Neural cell (in vitro differentiated cells): ENCODE measurements around the gene TFPT. TPM values are rescaled to one million over a fixed set of nuclear protein-coding genes. Genes with fewer than 3 reads are reported as not detected.

Experiments
- H2AFZ ChIP-seq: fragments of 200-600, 300-800 bp; sonication (generic), shearing (Covaris generic); 2 replicates; pipeline ENCODE4 v1.6.0; 2014; ENCODE audit warnings: low read depth, mild to moderate bottlenecking, antibody characterized with exemption, low read length, moderate library complexity
- H3F3A ChIP-seq: fragments of 200-600 bp; shearing (Covaris generic); 2 replicates; pipeline ENCODE4 v1.6.1; 2016; ENCODE audit warnings: mild to moderate bottlenecking, moderate library complexity, mixed read lengths, antibody characterized with exemption, low read length; ENCODE audit not compliant: insufficient read depth, poor library complexity, severe bottlenecking
- H3K27ac ChIP-seq: fragments of 200-600, 300-800 bp; sonication (generic), shearing (Covaris generic); 2 replicates; pipeline ENCODE4 v1.5.1; 2014; ENCODE audit warnings: mild to moderate bottlenecking, low read length, moderate library complexity
- H3K27me3 ChIP-seq: fragments of 300-800, 200-600 bp; sonication (generic), shearing (Covaris generic); 2 replicates; pipeline ENCODE4 v1.6.0; 2014; ENCODE audit warnings: mild to moderate bottlenecking, low read depth, low read length, moderate library complexity; ENCODE audit not compliant: insufficient read depth
- H3K36me3 ChIP-seq: fragments of 300-800, 200-600 bp; sonication (generic), shearing (Covaris generic); 2 replicates; pipeline ENCODE4 v1.5.1; 2014; ENCODE audit warnings: mild to moderate bottlenecking, antibody characterized with exemption, low read length, moderate library complexity; ENCODE audit not compliant: insufficient read depth
- H3K4me2 ChIP-seq: fragments of 300-800, 200-600 bp; sonication (generic), shearing (Covaris generic); 2 replicates; pipeline ENCODE4 v1.6.0; 2014; ENCODE audit warnings: mild to moderate bottlenecking, low read length
- H3K4me3 ChIP-seq: fragments of 300-800, 200-600 bp; sonication (generic), shearing (Covaris generic); 2 replicates; pipeline ENCODE4 v1.5.1; 2014; ENCODE audit warnings: mild to moderate bottlenecking, low read length, moderate library complexity
- H3K79me2 ChIP-seq: fragments of 200-600 bp; shearing (Covaris generic); replicated peaks from 2 replicates; pipeline ENCODE4 v1.6.0; 2014; ENCODE audit warnings: mild to moderate bottlenecking, low read length, moderate library complexity; ENCODE audit not compliant: insufficient read depth
- H3K9ac ChIP-seq: fragments of 300-800, 200-600 bp; sonication (generic), shearing (Covaris generic); 2 replicates; pipeline ENCODE4 v1.6.1; 2016; ENCODE audit warnings: mild to moderate bottlenecking, low read length, mixed read lengths
- H3K9me2 ChIP-seq: fragments of 200-600 bp; shearing (Covaris generic); 2 replicates; pipeline ENCODE4 v1.6.1; 2016; ENCODE audit warnings: mild to moderate bottlenecking, low read length, mixed read lengths; ENCODE audit not compliant: insufficient read depth
- H3K9me3 ChIP-seq: fragments of 200-600, 300-800 bp; sonication (generic), shearing (Covaris generic); 2 replicates; pipeline ENCODE4 v1.6.1; 2016; ENCODE audit warnings: mild to moderate bottlenecking, mixed run types, low read length, moderate library complexity, mixed read lengths
- H4K20me1 ChIP-seq: fragments of 200-600 bp; shearing (Covaris generic); 2 replicates; pipeline ENCODE4 v1.6.1; 2016; ENCODE audit warnings: mild to moderate bottlenecking, mixed run types; ENCODE audit not compliant: insufficient read depth
- CTCF ChIP-seq: fragments of 450-650 bp; IDR thresholded peaks from 2 replicates; pipeline ENCODE4 v1.5.1; 2014; ENCODE audit warnings: antibody characterized with exemption, mild to moderate bottlenecking, moderate library complexity; ENCODE audit not compliant: poor library complexity, severe bottlenecking
- EP300 ChIP-seq: fragments of 450-650 bp; conservative IDR thresholded peaks from 2 replicates; pipeline ENCODE4 v1.6.1; 2014; ENCODE audit warnings: antibody characterized with exemption, mild to moderate bottlenecking, moderate library complexity; ENCODE audit not compliant: poor library complexity, severe bottlenecking
- EZH2 ChIP-seq: fragments of 200-600, 300-800 bp; shearing (Covaris generic), sonication (generic); IDR thresholded peaks from 2 replicates; pipeline ENCODE4 v1.6.1; 2014; ENCODE audit warnings: antibody characterized with exemption, low read length, borderline replicate concordance, mild to moderate bottlenecking; ENCODE audit not compliant: insufficient read depth, poor library complexity, severe bottlenecking
- MXI1 ChIP-seq: fragments of 450-650 bp; conservative IDR thresholded peaks from 2 replicates; pipeline ENCODE4 v1.6.1; 2014; ENCODE audit warnings: antibody characterized with exemption, mild to moderate bottlenecking; ENCODE audit not compliant: poor library complexity, severe bottlenecking
- POLR2AphosphoS5 ChIP-seq: IDR thresholded peaks from 2 replicates; pipeline ENCODE4 v1.6.1; 2012
- RAD21 ChIP-seq: fragments of 450-650 bp; conservative IDR thresholded peaks from 2 replicates; pipeline ENCODE4 v1.6.1; 2014; ENCODE audit warnings: antibody characterized with exemption, mild to moderate bottlenecking, moderate library complexity
- REST ChIP-seq: IDR thresholded peaks from 2 replicates; pipeline ENCODE4 v1.6.1; 2012; ENCODE audit warnings: borderline replicate concordance
- SMC3 ChIP-seq: fragments of 450-650 bp; conservative IDR thresholded peaks from 2 replicates; pipeline ENCODE4 v1.6.1; 2014; ENCODE audit warnings: antibody characterized with exemption, mild to moderate bottlenecking, moderate library complexity; ENCODE audit not compliant: poor library complexity
- TAF1 ChIP-seq: IDR thresholded peaks from 2 replicates; pipeline ENCODE4 v1.6.1; 2012; ENCODE audit warnings: low read depth
- polyA plus RNA-seq: library from polyadenylated mRNA; depleted of rRNA; stranded (reverse); fragments of >200 nt; gene quantifications from 2 replicates; pipeline ENCODE4 v1.2.3, GENCODE V29; 2014

TFPT gene
- polyA plus RNA-seq, 1 donor from 2014 or later = 24.3 TPM

GRCh38 chr19:54148158-54148557 is 32.7 kb upstream of the TFPT start:
- H3K9me3 ChIP-seq = no peaks in the 10 kb centered on the region
- H2AFZ ChIP-seq = no peak overlapping the region
- H3K4me2 ChIP-seq = no peak overlapping the region
- no peaks in the 10 kb centered on the region for H3K9me2 ChIP-seq
- no peaks in the 10 kb centered on the region for H3K36me3 ChIP-seq
- no peak overlapping the region for H3K9ac ChIP-seq
- no peaks in the 10 kb centered on the region for H3K79me2 ChIP-seq
- no peak overlapping the region for H3K4me3 ChIP-seq
- H3K27me3 ChIP-seq = no peaks in the 10 kb centered on the region
- H3K27ac ChIP-seq = no peak overlapping the region
- H3F3A ChIP-seq = no peaks in the 10 kb centered on the region
- no peaks in the 10 kb centered on the region for H4K20me1 ChIP-seq
- no peak for TF ChIP-seq RAD21
- no peak for TF ChIP-seq MXI1
- TF ChIP-seq TAF1 = no peak
- TF ChIP-seq EP300 = no peak
- no peak for TF ChIP-seq CTCF
- TF ChIP-seq POLR2AphosphoS5 = no peak
- TF ChIP-seq SMC3 = no peak
- TF ChIP-seq EZH2 = no peak

GRCh38 chr19:54147676-54148075 is 32.2 kb upstream of the TFPT start:
- Histone ChIP-seq H2AFZ (no peak overlapping the region), H3K27me3 (no peaks in the 10 kb centered on the region), H3K27ac (no peak overlapping the region), H3F3A (no peaks in the 10 kb centered on the region), H3K9me2 (no peaks in the 10 kb centered on the region), H3K4me2 (no peak overlapping the region), H3K79me2 (no peaks in the 10 kb centered on the region), H3K9ac (no peak overlapping the region), H4K20me1 (no peaks in the 10 kb centered on the region), H3K4me3 (no peak overlapping the region), H3K36me3 (no peaks in the 10 kb centered on the region), H3K9me3 (no peaks in the 10 kb centered on the region)
- TF ChIP-seq REST (no peak), TAF1 (no peak), RAD21 (no peak), CTCF (no peak), MXI1 (no peak), SMC3 (no peak), POLR2AphosphoS5 (no peak), EP300 (no peak), EZH2 (no peak)
